ENCODE data around the gene LRCH1. TPM values are rescaled to one million over a fixed set of nuclear protein-coding genes. Genes with fewer than 3 reads are reported as not detected.

Gene LRCH1
- 7.7 and 9.4 TPM in 2 replicates for total RNA-seq

GRCh38 chr13:46552889-46553520 lies at the start of gene LRCH1:
Gene LRCH1 (plus strand): TSS chr13:46553170. CDS start chr13:46553397, 227 bp downstream.

GRCh38 chr13:46796515-46797474 lies 243.8 kb downstream of the LRCH1 start, which contains the start of gene ESD:
Gene ESD (minus strand): TSS chr13:46797161. CDS start chr13:46791413, 5,748 bp downstream.

Small RNA genes lying within 50 kb of the gene (small RNA-seq; reads per million reads assigned to genes)
- not detected for gene AL359880.1

Other genes starting within 250 kb of the LRCH1 start
- gene RUBCNL, start 165.9 kb upstream of the LRCH1 start, total RNA-seq, result 0.59 and 8.5 TPM in 2 replicates
- gene ESD, start 244.0 kb downstream of the LRCH1 start, total RNA-seq, result 128 and 135 TPM in 2 replicates

Data from subcutaneous preadipocyte (primary cell).